Adipocyte (in vitro differentiated cells): ENCODE measurements around the gene PHF21A.
"Not testable (repeated sequence)": the region's sequence is repeated elsewhere in the genome, so short reads cannot be mapped to it uniquely, and the experiment has no call there.

Experiments used
- DNase-seq: peaks from one replicate; pipeline ENCODE4 v3.0.0-alpha.2; 2015; ENCODE audit warnings: low read depth
- H3K27me3 ChIP-seq: replicated peaks from 2 replicates; pipeline ENCODE4 v1.7.0; 2013; ENCODE audit warnings: mild to moderate bottlenecking, low read length, moderate library complexity; ENCODE audit not compliant: control insufficient read depth, insufficient read depth
- H3K36me3 ChIP-seq: 2 replicates; pipeline ENCODE4 v1.7.0; 2013; ENCODE audit warnings: low read length, mild to moderate bottlenecking, moderate library complexity; ENCODE audit not compliant: control insufficient read depth, insufficient read depth, severe bottlenecking
- H3K4me1 ChIP-seq: 2 replicates; pipeline ENCODE4 v1.7.0; 2013; ENCODE audit warnings: mild to moderate bottlenecking, low read length, moderate library complexity; ENCODE audit not compliant: control insufficient read depth, insufficient read depth
- H3K4me3 ChIP-seq: 2 replicates; pipeline ENCODE4 v1.7.0; 2013; ENCODE audit warnings: mild to moderate bottlenecking, low read length, moderate library complexity
- H3K9ac ChIP-seq: 2 replicates; pipeline ENCODE4 v1.7.0; 2013; ENCODE audit warnings: mild to moderate bottlenecking, low read length, moderate library complexity
- H3K9me3 ChIP-seq: 2 replicates; pipeline ENCODE4 v1.7.0; 2013; ENCODE audit warnings: mild to moderate bottlenecking, low read length, moderate library complexity; ENCODE audit not compliant: control insufficient read depth

Gene PHF21A

GRCh38 chr11:45905576-45905975 lies 215.7 kb downstream of the PHF21A start:
- not testable (repeated sequence) for DNase-seq, H3K9ac ChIP-seq, H3K4me3 ChIP-seq, H3K9me3 ChIP-seq, H3K27me3 ChIP-seq
- Histone ChIP-seq H3K36me3 (peaks cover 11% of the 10 kb centered on the region), H3K4me1 (peaks cover 14% of the 10 kb centered on the region)

- no peak overlapping the region for H3K4me3 ChIP-seq
- DNase-seq, result no peak
- no peak overlapping the region for H3K9ac ChIP-seq
- no peaks in the 10 kb centered on the region for H3K9me3 ChIP-seq
- peaks cover 16% of the 10 kb centered on the region for H3K4me1 ChIP-seq
- peaks cover 7% of the 10 kb centered on the region for H3K36me3 ChIP-seq
- H3K27me3 ChIP-seq, result no peaks in the 10 kb centered on the region
Measured at GRCh38 chr11:45905095-45905494, 216.2 kb downstream of the PHF21A start.

- Histone ChIP-seq H3K4me3 (no peak overlapping the region), H3K9me3 (no peaks in the 10 kb centered on the region), H3K27me3 (no peaks in the 10 kb centered on the region), H3K4me1 (peaks cover 17% of the 10 kb centered on the region), H3K9ac (no peak overlapping the region), H3K36me3 (peaks cover under 1% of the 10 kb centered on the region)
- no peak for DNase-seq
Measured at GRCh38 chr11:45904309-45904915, 216.8 kb downstream of the PHF21A start.

- H3K36me3 ChIP-seq, result no peaks in the 10 kb centered on the region
- H3K9ac ChIP-seq, result no peak overlapping the region
- H3K4me3 ChIP-seq, result no peak overlapping the region
- peaks cover 12% of the 10 kb centered on the region for H3K4me1 ChIP-seq
- H3K9me3 ChIP-seq, result no peaks in the 10 kb centered on the region
- H3K27me3 ChIP-seq, result peaks cover 3% of the 10 kb centered on the region
- DNase-seq, result no peak
Measured at GRCh38 chr11:45902452-45903380, 218.5 kb downstream of the PHF21A start.

- Histone ChIP-seq H3K4me1 (peaks cover 11% of the 10 kb centered on the region), H3K9ac (no peak overlapping the region), H3K4me3 (no peak overlapping the region), H3K27me3 (peaks cover 10% of the 10 kb centered on the region), H3K36me3 (no peaks in the 10 kb centered on the region), H3K9me3 (no peaks in the 10 kb centered on the region)
- DNase-seq, result no peak
Measured at GRCh38 chr11:45901626-45902025, 219.6 kb downstream of the PHF21A start.

DNA sequence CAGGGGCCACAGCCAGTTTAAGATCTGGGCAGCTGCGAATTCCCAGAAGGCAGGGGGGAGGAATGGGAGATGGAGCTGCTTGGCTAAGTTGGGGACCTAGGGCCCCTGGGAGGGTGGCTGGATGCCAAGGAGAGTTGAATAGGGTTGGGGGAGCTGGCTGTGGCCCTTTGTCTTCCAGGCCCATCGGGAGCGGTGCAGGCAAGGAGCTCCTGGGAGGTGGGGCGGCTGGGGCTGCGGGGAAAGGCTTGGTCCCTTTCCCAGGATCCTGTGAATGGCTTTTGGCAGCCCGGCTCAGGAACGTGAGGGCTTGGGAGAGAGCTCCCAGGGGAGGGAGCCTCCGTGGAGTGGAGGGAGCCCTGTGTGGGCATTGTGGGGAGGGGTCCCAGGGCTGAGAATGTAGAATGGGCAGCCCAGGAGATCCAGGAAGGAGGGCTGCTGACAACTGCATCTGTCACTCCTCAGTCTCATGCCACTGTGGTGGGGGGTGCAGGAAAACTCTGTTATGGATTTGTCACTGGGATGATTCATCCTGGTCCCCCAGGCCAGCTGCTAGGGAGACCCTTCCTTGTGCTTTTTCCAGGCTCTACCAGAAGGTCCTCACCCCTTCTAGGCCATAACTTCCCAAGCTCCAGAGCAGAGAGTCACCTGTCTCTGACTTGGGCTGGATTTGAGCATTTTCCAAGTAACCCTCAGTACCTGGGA lies 220.2 kb downstream of the PHF21A start:
- Histone ChIP-seq H3K4me3 (peak overlapping the region; percentile 75), H3K4me1 (peaks cover 11% of the 10 kb centered on the region), H3K9ac (peak overlapping the region; percentile 72), H3K36me3 (no peaks in the 10 kb centered on the region), H3K9me3 (no peaks in the 10 kb centered on the region), H3K27me3 (peaks cover 13% of the 10 kb centered on the region)
- peak; percentile 19 for DNase-seq

DNA sequence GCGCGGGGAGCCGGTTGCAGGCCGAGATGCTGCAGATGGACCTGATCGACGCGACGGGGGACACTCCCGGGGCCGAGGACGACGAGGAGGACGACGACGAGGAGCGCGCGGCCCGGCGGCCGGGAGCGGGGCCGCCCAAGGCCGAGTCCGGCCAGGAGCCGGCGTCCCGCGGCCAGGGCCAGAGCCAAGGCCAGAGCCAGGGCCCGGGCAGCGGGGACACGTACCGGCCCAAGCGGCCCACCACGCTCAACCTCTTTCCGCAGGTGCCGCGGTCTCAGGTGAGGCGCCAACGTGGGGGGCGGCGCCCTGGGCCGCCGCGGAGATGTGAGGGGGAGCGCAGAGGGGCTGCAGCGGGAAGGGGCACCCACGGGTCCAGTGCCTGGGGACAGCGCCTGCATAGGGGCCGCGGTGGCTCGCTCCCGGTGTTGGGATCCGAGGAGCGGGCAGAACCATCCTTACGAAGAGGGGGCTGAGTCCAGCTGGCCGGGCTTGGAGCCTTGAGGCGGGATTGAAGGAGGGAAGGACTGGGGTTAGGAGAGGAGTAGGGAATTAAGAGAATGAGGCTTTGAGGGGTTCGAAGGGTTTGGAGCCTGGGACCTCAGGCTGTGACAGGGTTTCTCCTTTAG lies 221.0 kb downstream of the PHF21A start:
- Histone ChIP-seq H3K4me3 (peak overlapping the region; percentile 75), H3K27me3 (peaks cover 16% of the 10 kb centered on the region), H3K4me1 (peaks cover 11% of the 10 kb centered on the region), H3K9ac (peak overlapping the region; percentile 72)
- H3K9me3 ChIP-seq, H3K36me3 ChIP-seq: not testable (repeated sequence)
- peak; percentile 45 for DNase-seq

DNA sequence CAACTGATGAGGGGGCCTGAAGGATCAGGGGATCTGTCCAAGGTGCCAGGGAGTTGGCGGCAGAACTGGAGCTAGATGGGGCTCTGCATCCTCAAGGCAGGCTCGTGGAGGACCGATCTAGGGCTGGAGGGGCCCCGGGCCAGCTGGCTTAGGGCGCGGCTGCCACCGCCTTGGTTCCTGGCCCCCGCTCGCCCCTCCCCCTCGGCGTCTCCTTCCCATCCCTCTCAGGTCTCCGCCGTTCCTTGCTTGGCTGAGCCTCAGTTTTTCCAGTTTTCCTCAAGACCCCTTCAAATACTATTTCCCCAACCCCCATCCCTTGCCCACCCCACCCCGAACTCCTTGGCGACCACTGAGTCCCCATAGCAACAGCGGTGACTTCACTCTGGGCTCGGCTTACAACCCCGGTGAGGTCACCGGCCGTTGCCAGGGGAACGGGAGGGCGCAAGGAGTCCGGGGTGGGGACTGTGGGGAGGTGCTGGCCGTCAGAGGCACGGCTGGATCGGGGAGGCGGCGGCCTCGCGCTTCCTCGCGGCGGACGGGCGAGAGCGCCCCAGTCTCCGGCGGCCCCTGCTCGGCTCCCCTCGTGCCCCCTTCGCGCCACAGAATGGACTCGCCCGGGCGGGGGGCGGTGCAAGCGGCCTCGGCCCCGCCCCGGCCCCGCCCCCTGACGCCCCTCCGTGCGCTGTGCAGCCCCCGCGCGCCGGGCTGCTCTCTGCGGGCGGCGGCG lies 221.6 kb downstream of the PHF21A start:
- no peaks in the 10 kb centered on the region for H3K36me3 ChIP-seq
- DNase-seq, result peak; percentile 92
- peak overlapping the region; percentile 75 for H3K4me3 ChIP-seq
- peaks cover 11% of the 10 kb centered on the region for H3K4me1 ChIP-seq
- H3K27me3 ChIP-seq, result peaks cover 16% of the 10 kb centered on the region
- H3K9ac ChIP-seq, result peak overlapping the region; percentile 64
- H3K9me3 ChIP-seq, result no peaks in the 10 kb centered on the region

DNA sequence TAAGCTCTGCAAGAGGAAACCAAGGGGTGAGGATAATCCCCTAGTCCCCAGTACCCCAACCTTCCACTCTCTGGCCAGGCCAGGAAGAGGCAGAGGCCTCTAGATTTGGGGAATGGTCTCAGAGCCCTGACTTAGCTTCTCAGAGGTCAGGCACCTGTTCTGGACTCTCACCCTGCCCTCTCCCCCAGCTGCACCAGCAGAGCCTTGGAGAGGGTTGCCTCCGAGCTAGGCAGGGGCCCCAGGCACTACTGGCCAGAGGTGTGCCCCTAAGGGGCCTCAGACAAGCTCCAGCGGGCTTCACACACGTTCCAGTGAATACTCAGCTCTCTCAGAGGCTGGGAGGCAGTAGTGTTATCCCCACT lies 222.2 kb downstream of the PHF21A start:
- H3K36me3 ChIP-seq, result no peaks in the 10 kb centered on the region
- DNase-seq, result no peak
- peaks cover 16% of the 10 kb centered on the region for H3K27me3 ChIP-seq
- peaks cover 11% of the 10 kb centered on the region for H3K4me1 ChIP-seq
- H3K9me3 ChIP-seq, result no peaks in the 10 kb centered on the region
- H3K4me3 ChIP-seq, result peak overlapping the region; percentile 75
- no peak overlapping the region for H3K9ac ChIP-seq

DNA sequence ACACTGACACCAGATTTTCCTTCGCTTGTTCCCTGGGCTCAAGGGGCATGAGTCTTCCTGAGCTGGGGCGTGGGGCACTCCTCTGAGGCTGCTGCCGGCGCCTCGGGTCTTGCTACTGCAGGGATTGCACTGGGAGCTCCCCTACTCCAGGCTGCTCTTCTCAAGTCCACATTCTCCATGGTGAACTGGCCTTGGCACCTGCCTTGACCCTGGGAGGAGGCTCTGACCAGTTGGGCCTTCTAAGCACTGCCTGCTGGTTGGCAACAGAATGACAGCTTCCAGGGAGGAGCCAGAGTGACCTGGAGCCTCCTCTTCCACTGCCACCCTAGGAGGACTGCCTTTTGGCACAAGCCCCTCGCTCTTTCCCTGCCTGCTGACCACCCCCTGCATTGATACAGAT lies 223.7 kb downstream of the PHF21A start:
- no peak overlapping the region for H3K9ac ChIP-seq
- H3K27me3 ChIP-seq, result peaks cover 25% of the 10 kb centered on the region
- H3K4me1 ChIP-seq, result peaks cover 19% of the 10 kb centered on the region
- H3K9me3 ChIP-seq, result no peaks in the 10 kb centered on the region
- DNase-seq, result no peak
- H3K36me3 ChIP-seq, result no peaks in the 10 kb centered on the region
- no peak overlapping the region for H3K4me3 ChIP-seq
